GM19468 (cell line): Measurements from ENCODE around the gene DDAH1.

Experiments used
- ATAC-seq: cut with Tn5 transposase; IDR thresholded peaks from one replicate; pipeline ENCODE4 v1.9.1; 2021; ENCODE audit warnings: mild to moderate bottlenecking, moderate library complexity, moderate number of reproducible peaks; ENCODE audit not compliant: unreplicated experiment; ENCODE audit errors: extremely low read depth

DDAH1 gene

DNA sequence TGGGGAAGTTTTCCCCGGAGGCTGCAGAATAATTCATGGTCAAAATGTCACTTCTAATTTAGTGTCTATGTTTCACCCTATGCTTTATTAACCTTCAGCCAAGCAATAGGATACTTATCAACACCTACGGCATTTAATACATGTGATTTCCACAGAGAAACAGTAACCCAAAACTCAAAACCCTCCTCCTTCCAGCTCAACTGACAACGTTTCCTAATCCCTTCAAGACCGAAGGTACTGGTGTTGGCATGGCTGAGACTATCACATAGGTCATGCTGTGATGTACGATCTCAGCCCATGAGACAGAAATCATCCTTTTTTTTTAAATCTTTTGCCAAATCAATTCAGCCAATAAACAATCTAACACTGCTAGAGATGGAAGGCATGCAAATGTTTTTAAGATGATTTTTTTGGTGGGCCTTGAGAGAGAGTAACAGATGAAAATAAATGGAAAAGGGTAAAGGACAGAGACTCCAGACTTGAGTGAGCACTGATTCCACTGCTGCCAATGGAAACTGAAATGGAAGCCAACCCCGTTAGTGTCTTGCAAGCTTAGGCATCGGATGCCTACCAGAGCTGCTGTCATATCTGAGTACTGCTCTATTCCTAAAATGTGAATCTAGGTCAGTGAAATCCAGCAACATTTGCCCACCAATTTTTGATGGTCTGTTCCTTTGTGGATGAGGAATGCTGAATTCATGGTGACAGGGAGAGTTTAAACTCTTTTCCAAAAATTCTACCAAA is 125.1 kb downstream of the DDAH1 start:
- no peak for ATAC-seq

DNA sequence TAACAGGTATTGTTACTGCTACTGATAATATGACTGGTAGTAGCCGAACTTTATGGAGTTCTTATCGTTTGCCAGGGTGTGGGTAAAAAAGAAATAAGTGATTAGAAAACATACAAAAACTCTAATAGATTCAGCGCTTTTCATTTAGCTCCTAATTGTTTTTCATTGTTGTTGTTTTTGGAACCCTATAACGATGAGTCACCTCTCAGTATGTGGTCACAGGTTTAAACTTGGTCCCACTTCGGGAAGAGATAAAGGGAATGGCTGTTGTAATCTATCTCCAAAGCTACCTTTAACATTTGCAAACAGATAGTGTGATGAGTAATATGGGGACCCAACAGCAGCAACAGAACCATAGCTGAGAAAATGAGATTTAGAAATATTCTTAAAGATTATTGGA is 125.9 kb downstream of the DDAH1 start:
- no peak for ATAC-seq

DNA sequence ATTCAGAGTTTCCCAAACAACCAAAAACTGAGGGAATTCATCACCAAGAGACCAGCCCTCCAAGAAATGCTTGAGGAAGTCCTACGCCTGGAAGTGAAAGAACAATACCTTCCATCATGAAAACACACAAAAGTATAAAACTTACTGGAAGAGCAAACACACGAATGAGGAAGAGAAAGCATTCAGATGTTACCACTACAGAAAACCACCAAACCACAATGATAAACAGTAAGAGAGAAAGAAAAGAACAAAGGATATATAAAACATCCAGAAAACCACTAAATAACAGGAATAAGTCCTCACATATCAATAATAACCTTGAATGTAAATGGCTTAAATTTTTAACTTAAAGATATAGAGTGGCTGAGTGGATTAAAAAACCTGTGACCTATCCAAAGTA is 130.0 kb downstream of the DDAH1 start:
- peak; percentile 47 for ATAC-seq

DNA sequence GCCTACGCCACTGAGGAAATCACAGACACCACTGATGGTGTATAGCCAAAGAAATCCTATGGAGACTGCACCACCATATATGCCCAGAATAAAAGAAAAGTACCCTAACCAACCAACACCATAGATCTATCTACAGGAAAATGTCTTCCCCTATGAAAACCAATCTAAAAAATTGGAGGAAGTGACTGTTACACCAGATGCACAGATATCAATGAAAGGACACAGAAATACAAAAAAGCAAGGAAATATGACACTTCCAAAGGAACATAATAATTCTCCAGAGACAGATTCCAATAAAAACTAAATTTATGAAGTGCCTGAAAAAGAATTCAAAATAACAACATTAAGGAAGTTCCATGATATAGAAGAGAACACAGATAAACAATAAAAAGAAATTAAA is 131.8 kb downstream of the DDAH1 start:
- no peak for ATAC-seq

DNA sequence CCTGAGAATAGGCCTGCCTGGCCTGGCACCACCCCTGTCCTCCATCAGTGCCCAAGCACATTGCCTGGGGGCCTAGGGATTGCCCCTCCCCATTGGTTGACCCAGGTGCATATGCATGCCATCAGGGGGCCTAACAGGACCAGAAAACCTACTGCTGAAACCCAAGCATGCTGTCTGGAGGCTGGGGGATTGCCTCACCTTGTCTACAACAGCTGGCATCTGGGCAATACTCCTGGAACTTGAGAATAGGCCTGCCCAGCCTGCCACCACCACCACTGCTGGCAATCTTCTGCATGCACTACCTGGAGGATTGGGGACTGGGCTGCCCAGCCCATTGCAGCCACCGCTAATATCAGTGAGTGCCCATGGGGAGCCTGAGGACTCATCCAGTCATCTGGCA is 132.4 kb downstream of the DDAH1 start:
- ATAC-seq = no peak

DNA sequence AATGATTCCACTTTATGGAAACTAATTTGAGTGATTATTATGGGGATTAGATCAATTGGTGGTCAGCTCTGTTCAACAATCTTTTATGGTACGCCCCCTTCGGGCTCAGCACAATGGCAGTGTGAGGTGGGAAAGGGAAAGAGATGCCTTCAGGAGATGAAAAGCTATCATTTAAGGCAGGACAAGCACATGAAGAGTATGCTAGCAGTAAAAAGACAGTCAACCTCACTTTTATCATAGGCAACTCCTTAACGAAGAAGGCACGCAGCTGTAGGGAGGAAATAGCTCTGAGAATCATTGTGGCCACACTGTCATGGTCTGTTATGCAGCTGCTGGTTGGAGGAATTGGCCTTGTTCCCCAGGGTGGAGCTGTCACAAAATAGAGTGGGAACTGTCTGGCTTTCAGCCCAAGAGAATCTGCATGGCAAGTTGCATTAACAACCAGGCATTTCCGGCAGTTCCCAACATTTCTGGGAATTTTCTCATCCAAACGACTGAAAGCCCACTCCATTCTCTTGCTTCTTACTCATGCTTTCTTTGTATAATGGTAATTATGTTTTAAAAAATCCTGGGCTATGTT is 134.2 kb downstream of the DDAH1 start:
- no peak for ATAC-seq

DNA sequence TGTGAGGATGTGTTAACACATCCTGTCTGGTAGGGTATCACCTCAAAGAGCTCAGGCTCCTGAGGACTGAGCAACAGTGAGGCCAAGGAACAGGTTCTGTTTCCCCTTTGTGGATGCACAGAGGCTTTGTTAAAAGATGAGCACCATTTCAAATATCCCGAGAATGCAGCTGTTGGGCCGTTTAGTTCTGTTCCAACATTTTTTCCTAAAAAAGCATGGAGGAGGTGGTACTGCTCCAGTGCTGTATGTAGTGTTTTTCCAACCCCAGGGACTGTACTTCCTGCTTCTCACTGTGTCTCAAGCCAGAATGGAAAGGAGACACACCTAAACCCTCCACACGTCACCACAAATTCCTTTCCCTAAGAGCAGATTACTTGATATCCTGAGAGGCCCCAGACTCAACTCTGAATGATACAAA is 134.7 kb downstream of the DDAH1 start:
- no peak for ATAC-seq

DNA sequence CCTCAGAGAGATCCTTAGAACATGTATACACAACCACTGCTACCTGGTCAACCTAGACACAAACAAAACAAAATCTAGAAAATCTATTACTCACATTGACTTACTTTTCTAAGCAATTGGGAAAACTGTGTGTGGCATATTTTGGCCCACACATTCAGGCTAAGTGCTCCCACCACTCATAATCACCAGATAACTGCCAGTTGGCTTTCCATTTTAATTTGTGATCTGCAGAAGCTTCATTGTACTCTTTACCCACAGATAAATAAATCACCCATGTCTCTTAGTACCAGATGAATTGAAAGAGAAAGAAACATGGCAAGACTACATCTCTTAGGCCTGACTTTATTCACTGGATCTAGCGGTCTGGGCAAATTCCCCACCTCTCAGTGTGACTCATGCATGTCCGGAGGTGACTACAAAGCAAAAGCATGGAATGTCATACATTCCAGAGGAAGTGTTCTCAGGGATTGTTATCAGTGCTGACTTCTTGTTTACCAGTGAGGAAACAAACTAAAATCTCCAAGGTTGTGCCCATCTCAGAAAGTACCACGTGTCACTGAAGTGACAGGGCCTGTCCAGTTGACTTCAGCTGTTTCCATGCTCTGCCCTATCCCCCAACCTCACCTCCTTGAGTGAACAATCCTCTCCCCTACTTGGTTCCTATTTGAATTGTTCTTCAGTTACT is 136.1 kb downstream of the DDAH1 start:
- ATAC-seq = no peak

DNA sequence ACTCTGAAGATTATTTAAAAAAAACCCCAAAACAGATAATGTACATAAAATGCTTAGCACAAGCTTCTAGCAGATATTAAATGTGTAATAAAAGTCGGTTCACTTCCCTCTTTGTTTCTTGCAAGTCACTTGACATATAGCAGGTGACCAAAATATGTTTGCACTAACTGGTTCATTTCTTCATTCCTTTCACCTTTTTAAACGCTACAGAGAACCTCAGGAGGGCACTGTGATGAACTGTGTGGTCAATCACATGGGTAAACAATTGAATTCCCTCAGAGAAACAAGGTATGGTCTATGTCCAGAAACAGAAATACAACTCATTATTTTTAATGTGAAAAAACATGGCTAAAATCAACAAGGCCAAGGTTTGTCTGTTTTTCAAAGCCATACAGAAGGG is 137.2 kb downstream of the DDAH1 start:
- ATAC-seq = no peak

DNA sequence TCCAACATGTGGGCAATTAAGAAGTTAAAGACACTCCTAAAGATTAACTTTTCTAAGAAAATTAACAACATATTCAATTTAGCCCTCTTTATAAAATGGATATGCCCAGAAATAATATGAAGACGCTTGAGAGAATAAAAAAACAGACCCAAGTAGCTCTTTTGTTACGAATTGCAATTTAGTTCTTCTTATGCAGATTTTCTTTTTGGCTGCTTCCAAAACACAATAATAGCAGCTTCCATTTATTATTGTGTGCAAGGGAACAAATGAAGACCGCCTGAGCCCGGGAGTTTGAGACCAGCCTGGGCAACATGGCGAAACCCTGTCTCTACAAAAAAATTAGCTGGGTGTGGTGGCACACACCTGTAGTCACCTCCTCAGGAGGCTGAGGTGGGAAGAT is 138.1 kb downstream of the DDAH1 start:
- ATAC-seq = no peak

DNA sequence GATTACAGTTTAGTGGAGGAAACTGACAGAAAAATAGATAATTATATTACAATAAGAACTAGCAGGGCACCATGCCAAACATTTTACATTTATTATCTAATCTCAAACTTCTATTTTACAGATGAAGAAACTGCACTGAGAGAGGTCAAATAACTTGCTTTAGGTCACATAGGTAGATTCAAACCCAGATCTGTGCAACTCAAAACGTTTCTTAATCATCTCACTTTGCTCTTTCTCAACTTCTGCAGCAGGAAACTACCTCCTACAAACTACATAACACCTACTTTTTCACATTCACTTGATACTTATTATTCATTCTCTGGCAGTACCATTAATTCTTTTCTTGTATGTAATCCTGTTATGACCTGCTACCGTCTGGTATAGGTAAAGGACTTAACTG is 138.6 kb downstream of the DDAH1 start:
- ATAC-seq = no peak

DNA sequence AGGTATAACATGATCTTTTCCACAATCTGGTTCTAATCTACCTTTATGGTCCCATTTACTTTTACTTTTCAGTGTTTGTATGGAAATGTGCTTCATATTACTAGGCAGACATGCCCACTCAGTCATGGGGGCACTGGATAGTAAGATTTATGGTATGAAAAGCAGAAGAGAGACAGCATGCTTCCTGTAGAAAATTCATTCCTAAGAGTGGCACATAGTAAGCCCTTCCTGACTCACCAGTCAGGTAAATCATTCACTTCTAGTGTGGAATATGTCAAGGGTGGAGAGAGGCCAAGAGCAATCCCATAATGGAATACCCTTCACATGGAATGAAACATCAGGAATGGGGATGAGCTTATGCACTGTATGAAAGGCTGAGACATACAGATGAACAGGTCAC is 139.0 kb downstream of the DDAH1 start:
- ATAC-seq = no peak

DNA sequence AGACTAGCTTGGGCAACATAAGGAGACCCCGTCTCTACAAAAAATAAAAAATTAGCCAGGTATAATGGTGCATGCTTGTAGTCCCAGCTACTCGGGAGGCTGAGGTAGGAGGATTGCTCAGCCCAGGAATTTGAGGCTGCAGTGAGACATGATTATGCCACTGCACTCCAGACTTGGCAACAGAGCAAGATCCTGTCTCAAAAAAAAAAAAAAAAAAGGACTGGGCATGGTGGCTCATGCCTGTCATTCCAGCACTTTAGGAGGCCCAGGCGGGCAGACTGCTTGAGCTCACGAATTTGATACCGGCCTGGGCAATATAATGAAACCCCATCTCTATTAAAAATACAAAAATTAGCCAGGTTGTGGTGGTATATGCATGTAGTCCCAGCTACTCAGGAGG is 141.2 kb downstream of the DDAH1 start:
- no peak for ATAC-seq

DNA sequence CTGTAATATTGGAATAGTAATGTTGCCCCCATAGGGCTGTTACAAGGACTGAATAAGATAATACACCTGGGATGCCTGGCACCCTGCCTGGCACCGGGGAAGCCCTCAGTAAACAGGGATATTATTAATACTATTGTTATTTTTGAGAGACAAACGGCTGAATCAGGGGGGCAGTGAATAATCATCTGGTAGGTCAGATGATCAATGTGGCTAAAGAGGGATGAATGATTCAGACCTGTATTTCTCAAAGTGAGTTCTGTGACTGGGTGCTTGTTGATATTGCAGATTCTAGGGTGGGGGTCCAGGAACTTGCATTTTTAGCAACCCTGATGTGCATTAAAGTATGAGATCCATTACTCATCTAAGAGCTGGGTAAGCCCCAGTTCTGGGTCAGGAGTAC is 142.3 kb downstream of the DDAH1 start:
- no peak for ATAC-seq

DNA sequence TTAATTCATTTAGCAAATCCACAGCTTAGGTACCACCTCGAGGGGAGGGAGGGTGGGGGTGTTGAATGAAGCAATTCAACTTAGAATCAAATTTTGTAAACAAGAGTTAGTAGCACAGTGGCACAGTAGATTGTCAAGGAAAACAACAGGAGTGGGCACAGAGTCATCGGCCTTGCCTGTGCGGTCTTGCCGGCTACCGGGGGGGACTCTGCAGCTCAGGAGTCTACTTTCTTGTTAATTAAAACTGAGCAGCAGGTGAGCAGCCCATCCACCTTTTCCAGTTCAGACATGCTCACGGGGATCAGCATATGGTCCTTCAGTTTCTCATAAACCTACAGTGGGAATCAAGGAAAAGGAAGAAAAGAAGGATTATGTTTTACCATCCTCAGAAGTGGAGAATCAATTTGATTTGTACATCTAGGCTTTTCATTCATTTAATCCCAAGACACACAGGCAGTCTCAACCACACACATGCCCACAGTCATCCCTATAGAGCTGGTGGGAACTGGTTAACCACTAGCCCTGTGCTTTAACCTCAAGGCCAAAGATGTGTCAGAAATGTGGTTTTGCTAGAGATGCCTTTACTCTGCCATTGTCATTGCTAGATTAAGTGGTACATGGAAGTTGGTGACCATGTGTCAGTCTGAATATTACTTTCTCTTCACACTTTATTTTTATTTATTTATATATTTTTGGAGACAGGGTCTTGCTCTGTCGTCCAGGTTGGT is 143.6 kb downstream of the DDAH1 start:
- no peak for ATAC-seq

DNA sequence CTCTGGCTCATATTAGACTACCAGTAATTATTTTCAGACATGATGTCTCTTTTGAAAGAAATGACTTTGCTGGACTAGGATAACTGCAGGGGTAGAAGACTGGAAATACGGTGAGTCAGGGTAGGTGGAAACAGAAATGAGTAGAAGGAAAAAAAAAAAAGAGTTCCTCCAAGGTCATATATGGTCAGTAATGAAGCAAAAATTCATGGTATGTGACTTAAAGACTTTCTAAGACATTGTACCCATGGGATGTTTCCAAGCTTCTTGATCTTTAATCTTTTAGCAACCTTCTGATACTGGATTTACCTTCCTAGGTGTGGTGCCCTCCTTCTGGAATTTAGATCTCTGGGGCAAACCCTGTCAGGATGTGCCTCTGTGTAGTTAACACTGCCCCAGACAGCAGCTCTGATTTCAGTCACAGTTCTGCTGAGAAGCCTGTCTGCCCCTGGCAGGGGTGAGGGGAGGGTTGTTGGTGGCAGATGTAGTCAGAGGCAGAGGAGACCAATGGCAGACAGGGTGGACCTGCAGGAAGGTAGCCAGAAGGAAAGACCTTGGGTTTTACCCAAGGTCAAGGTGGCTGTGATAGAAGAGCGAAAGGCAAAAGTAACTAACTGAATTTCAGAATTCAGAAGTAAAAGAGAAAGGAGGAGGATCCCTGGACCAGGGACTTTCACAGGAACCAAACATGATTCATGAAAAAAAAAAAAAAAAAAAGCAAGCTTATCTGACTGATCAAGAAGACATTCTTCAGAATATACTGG is 144.4 kb downstream of the DDAH1 start:
- ATAC-seq = no peak

DNA sequence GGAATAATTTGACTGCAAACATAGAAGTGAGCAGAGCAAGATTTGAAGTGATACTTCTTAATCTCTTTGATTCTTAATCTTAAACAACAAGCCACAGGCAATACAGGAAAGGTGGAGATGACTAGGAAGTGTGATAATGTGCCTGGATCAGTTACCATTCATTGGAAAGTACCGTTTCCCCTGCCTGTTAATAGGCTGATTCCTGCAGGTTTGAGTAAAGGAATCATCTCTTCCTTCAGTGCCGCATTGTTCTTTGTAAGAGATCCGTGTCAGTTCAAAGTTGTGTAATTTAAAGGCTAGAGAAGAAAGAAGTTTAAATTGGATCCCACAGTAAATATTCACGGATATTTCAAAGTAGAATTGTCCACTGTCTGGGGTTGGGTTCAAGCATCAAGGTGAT is 145.0 kb downstream of the DDAH1 start:
- ATAC-seq = no peak

DNA sequence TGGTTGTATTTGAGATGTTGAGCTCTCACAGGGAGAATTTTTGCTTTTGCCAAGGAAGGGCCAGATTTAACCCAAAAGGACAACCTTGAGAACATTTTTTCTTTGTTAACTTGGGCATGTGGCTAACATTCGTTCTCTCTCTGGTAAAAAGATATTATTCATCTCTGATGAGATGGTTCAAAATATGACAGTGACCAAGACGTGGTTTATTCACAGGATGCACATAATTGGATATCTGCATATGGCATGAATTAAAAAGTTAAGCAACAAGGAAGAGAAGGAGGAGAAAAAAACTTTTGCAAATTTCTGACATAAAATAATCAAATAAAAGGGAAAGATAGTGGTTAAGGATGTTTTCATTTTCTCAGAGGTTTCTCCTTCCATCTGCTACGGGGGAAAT is 145.5 kb downstream of the DDAH1 start:
- no peak for ATAC-seq

DNA sequence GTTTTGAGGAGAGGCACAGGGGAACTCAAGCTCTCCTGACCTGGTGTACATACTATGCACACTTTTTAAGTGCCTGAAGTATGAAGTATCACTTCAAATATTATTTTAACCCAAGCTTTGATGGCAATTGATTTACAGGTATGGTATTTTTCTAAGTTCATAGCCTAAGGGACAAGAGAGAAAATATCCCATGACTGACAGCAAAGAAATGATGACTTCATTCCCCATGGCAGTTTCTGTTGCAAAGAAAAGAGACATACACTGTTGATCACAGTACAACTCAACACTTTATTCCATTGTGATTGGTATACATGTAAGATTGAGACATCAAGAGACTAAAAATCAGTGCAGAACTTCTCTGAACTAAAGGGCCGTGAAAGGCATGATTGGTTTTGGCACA is 146.7 kb downstream of the DDAH1 start:
- ATAC-seq = no peak

DNA sequence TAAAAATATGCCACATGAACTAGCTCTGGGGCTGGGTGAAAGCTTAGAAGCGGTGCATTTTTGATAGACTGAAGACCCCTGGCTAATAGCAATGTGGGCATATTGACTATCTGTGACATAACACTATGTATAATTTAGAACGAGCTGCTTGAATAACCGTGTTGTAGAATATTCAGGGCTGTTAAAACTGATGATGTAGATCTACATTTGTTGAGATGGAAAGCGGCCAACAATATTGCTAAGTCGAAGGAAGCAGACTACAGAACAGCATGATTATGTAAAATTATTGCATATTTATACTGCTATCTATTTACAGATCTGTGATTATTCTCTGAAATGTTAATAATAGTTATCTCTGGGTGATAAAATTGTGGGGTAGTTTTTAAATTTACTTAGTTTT is 147.4 kb downstream of the DDAH1 start:
- ATAC-seq = no peak
